Kidney (tissue), 14 donors: ENCODE results near the gene TP53BP1. TPM values are rescaled to one million over a fixed set of nuclear protein-coding genes. Genes with fewer than 3 reads are reported as not detected.
A peak's percentile ranks its signal among the peaks of the same experiment; 100 is the strongest.

ENCODE experiments used
- DNase-seq, 5 donors: peaks; one replicate each; pipeline ENCODE4 v3.0.0-alpha.2; 2013 to 2020
- FAIRE-seq: peaks from 2 replicates; lab custom pipeline; 2012; peaks lifted over from hg19 to GRCh38; lab: Jason Lieb, UNC
- H3K27ac ChIP-seq, 2 donors: one replicate each; pipeline ENCODE4 v1.7.0; 2013; ENCODE audit warnings: low read depth in 2 of 2, low read length in 2 of 2, inconsistent platforms in 1 of 2
- H3K27me3 ChIP-seq: one replicate; pipeline ENCODE4 v1.7.1; 2013; ENCODE audit warnings: low read length, inconsistent platforms; ENCODE audit not compliant: control insufficient read depth, insufficient read depth
- H3K36me3 ChIP-seq, 3 donors: one replicate each; pipeline versions ENCODE4 v1.7.0 to v1.7.1; 2013; ENCODE audit warnings: low read length in 3 of 3, control low read depth in 1 of 3, inconsistent platforms in 1 of 3; ENCODE audit not compliant: insufficient read depth in 3 of 3, control insufficient read depth in 2 of 3
- H3K4me1 ChIP-seq, 3 donors: one replicate each; pipeline versions ENCODE4 v1.7.0 to v1.7.1; 2013; ENCODE audit warnings: low read length in 3 of 3, inconsistent platforms in 1 of 3, low read depth in 1 of 3; ENCODE audit not compliant: control insufficient read depth in 2 of 3, insufficient read depth in 2 of 3
- H3K4me3 ChIP-seq, 3 donors: one replicate each; pipeline versions ENCODE4 v1.7.0 to v1.8.1; 2013; ENCODE audit warnings: low read length in 3 of 3, control low read depth in 1 of 3, inconsistent platforms in 1 of 3
- H3K9ac ChIP-seq, 3 donors: one replicate each; pipeline versions ENCODE4 v1.7.0 to v1.7.1; 2013; ENCODE audit warnings: low read length in 3 of 3, control low read depth in 1 of 3, inconsistent platforms in 1 of 3
- H3K9me3 ChIP-seq, 3 donors: one replicate each; pipeline versions ENCODE4 v1.7.0 to v1.7.1; 2013; ENCODE audit warnings: low read length in 3 of 3, control low read depth in 1 of 3, inconsistent platforms in 1 of 3; ENCODE audit not compliant: control insufficient read depth in 2 of 3, insufficient read depth in 1 of 3
- intact Hi-C: fragments of 100-400 bp; cut with DNase I; formaldehyde crosslinking; loops from one replicate; pipeline ENCODE4 v1.11.1; 2022
- polyA plus RNA-seq: library from polyadenylated mRNA; stranded (reverse); fragments of 350-450 nt; fragmentation: Illumina TruSeq; extraction: RNeasy Lipid Tissue Mini Kit (QIAGEN cat#74804); gene quantifications from one replicate; pipeline ENCODE4 v1.2.3, GENCODE V29; 2014; ENCODE audit warnings: low read depth, low replicate concordance; ENCODE audit not compliant: insufficient read depth
- total RNA-seq: library from RNA; stranded (reverse); fragmentation: NEBNext Ultra II Directional; extraction: Animal tissue kit (Norgen Biotek cat#: 25700); gene quantifications from one replicate; pipeline ENCODE4 v1.2.1, GENCODE V29; 2021
- TF ChIP-seq, protein P1 (sequence below): IDR thresholded peaks from 3 replicates; pipeline ENCODE4 v1.5.1; 2012; ENCODE audit warnings: mild to moderate bottlenecking, moderate library complexity, borderline replicate concordance; ENCODE audit not compliant: insufficient read depth; ENCODE audit errors: extremely low read depth
- donor health status: control.
- donor health status: control.
- donor health status: control.
- donor health status: control.
- donor health status: control.
- donor health status: DM: yes; HTN: yes; CAD: no.
- donor health status: Normal renal cell carcinoma (clear cell type).

TP53BP1 gene
- total and polyA plus RNA-seq, 2 donors from 2014 or later: 15.9 to 47.4 TPM

DNA sequence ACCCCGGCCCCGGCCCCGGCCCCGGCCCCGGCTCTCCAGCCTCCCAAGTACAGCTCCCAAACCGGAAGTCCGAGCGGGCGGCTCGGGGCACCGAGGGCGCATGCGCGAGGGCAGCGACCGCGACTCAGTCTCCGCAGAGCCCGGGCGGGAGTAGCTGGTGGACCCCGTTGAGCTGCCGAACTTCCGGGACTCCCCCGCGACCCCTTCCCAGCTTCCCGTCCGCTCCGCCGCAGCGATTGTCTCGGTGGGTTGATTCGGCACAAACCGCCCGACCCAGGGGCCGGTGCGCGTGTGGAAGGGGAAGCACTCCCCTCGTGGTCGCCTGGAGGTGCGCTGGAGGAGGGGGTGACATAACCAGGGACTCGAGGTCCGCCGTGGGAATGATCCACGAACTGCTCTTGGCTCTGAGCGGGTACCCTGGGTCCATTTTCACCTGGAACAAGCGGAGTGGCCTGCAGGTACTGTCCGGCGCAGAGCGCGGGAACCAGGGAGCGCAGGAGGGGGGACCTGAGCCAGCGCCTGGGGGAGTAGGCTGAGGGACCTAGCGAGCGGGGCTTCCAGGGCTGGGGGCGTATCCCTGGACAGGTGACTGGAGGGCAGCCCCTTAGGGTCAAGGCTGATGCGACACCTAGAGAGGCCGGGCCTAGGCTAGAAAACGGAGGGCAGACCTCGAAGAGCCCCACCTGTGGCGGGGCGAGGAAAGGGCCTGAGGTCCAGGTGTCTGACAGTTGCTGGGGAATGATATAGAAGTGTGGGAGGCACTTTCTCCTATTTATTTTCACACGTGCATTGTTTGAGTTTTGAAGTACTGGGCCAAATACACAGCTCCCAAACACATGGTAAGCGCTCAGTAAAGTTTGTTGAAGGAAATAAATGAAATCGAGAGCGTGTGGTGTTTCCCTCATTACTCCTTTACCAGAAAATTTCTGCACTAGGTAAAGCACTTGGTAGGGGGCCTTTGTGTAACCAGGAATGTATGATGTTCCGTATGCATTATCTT lies 121.7 kb downstream of the TP53BP1 start, which contains the start of the genes TUBGCP4 and ZSCAN29:
Gene TUBGCP4, plus strand, starts transcription at position 127 of the 1,000 bp plus-strand sequence. Its CDS starts 254 bp downstream, at position 381.
Gene ZSCAN29, minus strand, starts transcription at position 69 of the 1,000 bp plus-strand sequence. CDS start 1,130 bp downstream, outside the sequence.
- DNase-seq: peak; percentile 92 to 96 (median 95)
- H3K4me1 ChIP-seq: peaks cover 0 to 16% (median 11%) of the 10 kb centered on the region in 3 donors
- intact Hi-C loops: no loop called here
- no peaks in the 10 kb centered on the region for H3K27me3 ChIP-seq
- peak within 1 kb of the TSS; percentile 64 to 83 (median 83) for H3K9ac ChIP-seq
- H3K4me3 ChIP-seq: peak within 1 kb of the TSS; percentile 74 to 87 (median 77)
- no peak for FAIRE-seq
- TF ChIP-seq, protein P1, sequence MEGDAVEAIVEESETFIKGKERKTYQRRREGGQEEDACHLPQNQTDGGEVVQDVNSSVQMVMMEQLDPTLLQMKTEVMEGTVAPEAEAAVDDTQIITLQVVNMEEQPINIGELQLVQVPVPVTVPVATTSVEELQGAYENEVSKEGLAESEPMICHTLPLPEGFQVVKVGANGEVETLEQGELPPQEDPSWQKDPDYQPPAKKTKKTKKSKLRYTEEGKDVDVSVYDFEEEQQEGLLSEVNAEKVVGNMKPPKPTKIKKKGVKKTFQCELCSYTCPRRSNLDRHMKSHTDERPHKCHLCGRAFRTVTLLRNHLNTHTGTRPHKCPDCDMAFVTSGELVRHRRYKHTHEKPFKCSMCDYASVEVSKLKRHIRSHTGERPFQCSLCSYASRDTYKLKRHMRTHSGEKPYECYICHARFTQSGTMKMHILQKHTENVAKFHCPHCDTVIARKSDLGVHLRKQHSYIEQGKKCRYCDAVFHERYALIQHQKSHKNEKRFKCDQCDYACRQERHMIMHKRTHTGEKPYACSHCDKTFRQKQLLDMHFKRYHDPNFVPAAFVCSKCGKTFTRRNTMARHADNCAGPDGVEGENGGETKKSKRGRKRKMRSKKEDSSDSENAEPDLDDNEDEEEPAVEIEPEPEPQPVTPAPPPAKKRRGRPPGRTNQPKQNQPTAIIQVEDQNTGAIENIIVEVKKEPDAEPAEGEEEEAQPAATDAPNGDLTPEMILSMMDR: peak; percentile 18
- H3K9me3 ChIP-seq: no peaks in the 10 kb centered on the region
- H3K36me3 ChIP-seq: peaks cover 3 to 10% (median 4%) of the 10 kb centered on the region in 3 donors
- H3K27ac ChIP-seq: peak within 1 kb of the TSS in 1 of 2 donors; percentile 35

DNA sequence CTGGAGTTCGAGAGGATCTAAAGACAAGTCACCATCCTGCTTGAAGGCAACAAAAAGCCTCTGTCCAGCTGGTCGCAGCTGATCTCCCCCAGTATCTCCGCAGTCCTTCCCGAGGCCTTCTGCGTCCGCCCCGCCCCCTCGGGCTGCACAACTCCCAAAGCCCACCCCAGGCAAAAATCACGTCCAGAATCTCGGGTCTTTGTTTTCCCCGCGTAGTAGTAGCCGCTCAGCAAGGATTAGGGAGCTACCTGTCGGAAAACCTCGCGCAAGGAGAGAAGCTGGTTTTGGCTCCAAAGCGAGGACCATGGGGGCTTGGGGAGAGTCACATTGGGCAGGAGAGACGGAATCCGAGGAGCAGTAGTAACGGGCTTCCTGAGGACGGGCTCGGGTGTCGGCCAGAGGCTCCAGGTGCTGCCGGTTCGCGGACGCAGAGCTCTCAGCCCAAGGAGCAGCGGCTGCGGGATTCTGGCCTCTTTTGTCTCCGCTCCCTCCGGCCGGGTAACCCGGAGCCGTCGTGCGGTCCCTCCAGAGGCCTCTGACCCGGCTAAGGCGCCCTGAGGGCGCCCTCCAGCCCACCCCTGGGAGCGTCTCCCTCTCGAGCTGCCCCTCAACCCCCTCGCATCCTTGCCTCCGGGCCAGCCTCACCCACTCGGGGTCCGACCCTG lies 122.5 kb downstream of the TP53BP1 start:
- TF ChIP-seq, protein P1: no peak
- intact Hi-C loops: no loop called here
- FAIRE-seq: no peak

DNA sequence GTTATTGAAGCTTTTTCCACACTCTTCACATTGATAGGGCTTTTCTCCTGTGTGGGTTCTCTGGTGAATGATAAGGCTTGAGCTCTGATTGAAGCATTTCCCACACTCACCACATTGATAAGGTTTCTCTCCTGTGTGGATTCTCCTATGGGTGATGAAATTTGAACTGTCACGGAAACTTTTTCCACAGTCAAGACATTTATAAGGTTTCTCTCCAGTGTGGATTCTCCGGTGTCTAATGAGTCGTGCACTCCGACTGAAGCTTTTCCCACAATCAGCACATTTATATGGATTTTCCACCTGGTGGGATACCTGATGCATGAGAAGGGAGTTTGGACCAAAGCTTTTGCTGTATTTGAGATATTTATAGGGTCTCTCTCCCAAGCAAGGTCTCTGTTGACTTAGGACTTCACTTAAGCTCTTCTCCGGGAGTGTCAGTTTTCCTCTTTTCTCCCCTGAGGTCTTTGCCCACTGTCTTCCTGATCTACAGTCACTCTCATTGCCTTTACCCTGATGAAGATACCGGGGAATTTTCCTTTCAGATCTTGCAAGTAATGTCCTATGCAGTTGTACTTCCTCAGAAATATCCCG lies 131.5 kb downstream of the TP53BP1 start:
- Histone ChIP-seq H3K4me1 (no peaks in the 10 kb centered on the region), H3K4me3 (peak overlapping the region in 2 of 3 donors; percentile 4), H3K36me3 (peaks cover 27 to 48% (median 33%) of the 10 kb centered on the region in 3 donors), H3K9me3 (peaks cover 10 to 36% (median 11%) of the 10 kb centered on the region in 3 donors), H3K27me3 (no peaks in the 10 kb centered on the region), H3K9ac (no peak overlapping the region), H3K27ac (no peak overlapping the region)
- FAIRE-seq (no peak), DNase-seq (no peak)
- TF ChIP-seq, protein P1: no peak
- intact Hi-C loops: no loop called here

More for the DNA sequence above, 122.5 kb downstream of the TP53BP1 start:
- peak overlapping the region; percentile 74 to 87 (median 77) for H3K4me3 ChIP-seq
- peaks cover 0 to 16% (median 11%) of the 10 kb centered on the region in 3 donors for H3K4me1 ChIP-seq
- H3K9ac ChIP-seq: peak overlapping the region; percentile 64 to 83 (median 83)
- peaks cover 3 to 9% (median 8%) of the 10 kb centered on the region in 3 donors for H3K36me3 ChIP-seq
- DNase-seq: peak; percentile 57 to 82 (median 74)
- no peaks in the 10 kb centered on the region for H3K27me3 ChIP-seq
- H3K9me3 ChIP-seq: no peaks in the 10 kb centered on the region
- peak overlapping the region in 1 of 2 donors; percentile 35 for H3K27ac ChIP-seq
